Astrocyte (in vitro differentiated cells and primary cell): ENCODE data around the gene TNFRSF19.

ENCODE experiments used
- EZH2 ChIP-seq: IDR thresholded peaks from 2 replicates; pipeline ENCODE4 v1.6.1; 2012; ENCODE audit warnings: mild to moderate bottlenecking, low read length, inconsistent platforms; ENCODE audit not compliant: insufficient read depth
- TF ChIP-seq, protein P1 (sequence below): IDR thresholded peaks from 2 replicates; pipeline ENCODE4 v1.5.1; 2011; ENCODE audit warnings: low read depth, mild to moderate bottlenecking, inconsistent platforms, low read length, moderate library complexity; ENCODE audit not compliant: insufficient read depth

- no peak for TF ChIP-seq EZH2
- TF ChIP-seq, protein P1, sequence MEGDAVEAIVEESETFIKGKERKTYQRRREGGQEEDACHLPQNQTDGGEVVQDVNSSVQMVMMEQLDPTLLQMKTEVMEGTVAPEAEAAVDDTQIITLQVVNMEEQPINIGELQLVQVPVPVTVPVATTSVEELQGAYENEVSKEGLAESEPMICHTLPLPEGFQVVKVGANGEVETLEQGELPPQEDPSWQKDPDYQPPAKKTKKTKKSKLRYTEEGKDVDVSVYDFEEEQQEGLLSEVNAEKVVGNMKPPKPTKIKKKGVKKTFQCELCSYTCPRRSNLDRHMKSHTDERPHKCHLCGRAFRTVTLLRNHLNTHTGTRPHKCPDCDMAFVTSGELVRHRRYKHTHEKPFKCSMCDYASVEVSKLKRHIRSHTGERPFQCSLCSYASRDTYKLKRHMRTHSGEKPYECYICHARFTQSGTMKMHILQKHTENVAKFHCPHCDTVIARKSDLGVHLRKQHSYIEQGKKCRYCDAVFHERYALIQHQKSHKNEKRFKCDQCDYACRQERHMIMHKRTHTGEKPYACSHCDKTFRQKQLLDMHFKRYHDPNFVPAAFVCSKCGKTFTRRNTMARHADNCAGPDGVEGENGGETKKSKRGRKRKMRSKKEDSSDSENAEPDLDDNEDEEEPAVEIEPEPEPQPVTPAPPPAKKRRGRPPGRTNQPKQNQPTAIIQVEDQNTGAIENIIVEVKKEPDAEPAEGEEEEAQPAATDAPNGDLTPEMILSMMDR: no peak
Observed at GRCh38 chr13:23634897-23635296, 64.7 kb downstream of the TNFRSF19 start.
